KMS-11 (cell line): ENCODE results near the gene ESRRG.

Experiments used
- H2AFZ ChIP-seq: fragments of 200-600 bp; sonication (generic); 2 replicates; pipeline ENCODE4 v1.6.1; 2016; ENCODE audit warnings: antibody characterized with exemption, mixed run types, low read depth
- H3K27ac ChIP-seq: fragments of 200-600 bp; sonication (generic); 2 replicates; pipeline ENCODE4 v1.6.1; 2016; ENCODE audit warnings: mild to moderate bottlenecking, mixed run types
- H3K27me3 ChIP-seq: fragments of 200-600 bp; sonication (generic); 2 replicates; pipeline ENCODE4 v1.6.1; 2017; ENCODE audit warnings: mild to moderate bottlenecking, low read depth, mixed run types, moderate library complexity; ENCODE audit not compliant: insufficient read depth
- H3K36me3 ChIP-seq: fragments of 200-600 bp; sonication (generic); 2 replicates; pipeline ENCODE4 v1.6.1; 2017; ENCODE audit warnings: mild to moderate bottlenecking, mixed run types; ENCODE audit not compliant: insufficient read depth
- H3K4me1 ChIP-seq: fragments of 200-600 bp; sonication (generic); 2 replicates; pipeline ENCODE4 v1.6.1; 2016; ENCODE audit warnings: mild to moderate bottlenecking, low read depth, mixed run types; ENCODE audit not compliant: poor library complexity, severe bottlenecking
- H3K4me2 ChIP-seq: fragments of 200-600 bp; sonication (generic); 2 replicates; pipeline ENCODE4 v1.7.0; 2016; ENCODE audit warnings: mild to moderate bottlenecking, mixed run types
- H3K4me3 ChIP-seq: fragments of 200-600 bp; sonication (generic); IDR thresholded peaks from 2 replicates; pipeline ENCODE4 v1.6.1; 2017; ENCODE audit warnings: low read depth, low read length, mixed read lengths; ENCODE audit not compliant: insufficient read depth
- H3K79me2 ChIP-seq: fragments of 200-600 bp; sonication (generic); 2 replicates; pipeline ENCODE4 v1.6.1; 2016; ENCODE audit warnings: low read depth, mixed run types; ENCODE audit not compliant: insufficient read depth
- H3K9ac ChIP-seq: fragments of 200-600 bp; sonication (generic); 2 replicates; pipeline ENCODE4 v1.6.1; 2016; ENCODE audit warnings: mild to moderate bottlenecking, mixed run types
- H4K20me1 ChIP-seq: fragments of 200-600 bp; sonication (generic); 2 replicates; pipeline ENCODE4 v1.6.1; 2016; ENCODE audit warnings: mild to moderate bottlenecking, mixed run types; ENCODE audit not compliant: insufficient read depth
- CTCF ChIP-seq: fragments of 200-600 bp; sonication (generic); conservative IDR thresholded peaks from 2 replicates; pipeline ENCODE4 v1.6.1; 2017; ENCODE audit warnings: low read depth, mild to moderate bottlenecking, antibody characterized with exemption, low read length, moderate library complexity, mixed read lengths

ESRRG gene

GRCh38 chr1:216457356-216457755 is 265.9 kb downstream of the ESRRG start:
- H4K20me1 ChIP-seq, result no peaks in the 10 kb centered on the region
- no peak overlapping the region for H3K4me2 ChIP-seq
- H3K4me3 ChIP-seq, result no peak overlapping the region
- no peak overlapping the region for H3K9ac ChIP-seq
- no peak overlapping the region for H3K27ac ChIP-seq
- no peaks in the 10 kb centered on the region for H3K4me1 ChIP-seq
- no peak overlapping the region for H2AFZ ChIP-seq
- H3K79me2 ChIP-seq, result no peaks in the 10 kb centered on the region
- no peak for TF ChIP-seq CTCF
- no peaks in the 10 kb centered on the region for H3K27me3 ChIP-seq
- H3K36me3 ChIP-seq, result no peaks in the 10 kb centered on the region

- Histone ChIP-seq H3K79me2 (no peaks in the 10 kb centered on the region), H3K4me2 (no peak overlapping the region), H3K9ac (no peak overlapping the region), H3K36me3 (no peaks in the 10 kb centered on the region), H3K4me1 (no peaks in the 10 kb centered on the region), H3K27me3 (no peaks in the 10 kb centered on the region), H2AFZ (no peak overlapping the region), H3K27ac (no peak overlapping the region), H3K4me3 (no peak overlapping the region), H4K20me1 (no peaks in the 10 kb centered on the region)
- no peak for TF ChIP-seq CTCF
These were observed 266.5 kb downstream of the ESRRG start for GRCh38 chr1:216456682-216457081.

GRCh38 chr1:216453777-216454176 is 269.5 kb downstream of the ESRRG start:
- Histone ChIP-seq H3K4me1 (no peaks in the 10 kb centered on the region), H3K4me3 (no peak overlapping the region), H3K79me2 (no peaks in the 10 kb centered on the region), H3K27me3 (no peaks in the 10 kb centered on the region), H3K4me2 (no peak overlapping the region), H3K9ac (no peak overlapping the region), H2AFZ (no peak overlapping the region), H4K20me1 (no peaks in the 10 kb centered on the region), H3K27ac (no peak overlapping the region), H3K36me3 (no peaks in the 10 kb centered on the region)
- no peak for TF ChIP-seq CTCF
